Mucosa of descending colon (tissue), 3 donors: ENCODE measurements around the gene CYRIA. TPM values are rescaled to one million over a fixed set of nuclear protein-coding genes. Genes with fewer than 3 reads are reported as not detected.

ENCODE experiments used
- ATAC-seq: fragments of 200-7000 bp; cut with Tn5 transposase; one replicate; pipeline ENCODE4 v1.9.1; 2020; ENCODE audit warnings: mild to moderate bottlenecking, moderate library complexity
- DNase-seq, 3 donors: peaks; one replicate each; pipeline ENCODE4 v3.0.0-alpha.2; 2020
- H3K36me3 ChIP-seq: fragments of 200-600 bp; one replicate; pipeline ENCODE4 v1.8.0; 2021; ENCODE audit warnings: low read depth, mild to moderate bottlenecking
- H3K4me1 ChIP-seq: fragments of 200-600 bp; one replicate; pipeline ENCODE4 v1.8.0; 2021; ENCODE audit warnings: low read depth, mild to moderate bottlenecking
- H3K4me3 ChIP-seq: fragments of 200-600 bp; one replicate; pipeline ENCODE4 v1.8.0; 2021; ENCODE audit warnings: mild to moderate bottlenecking
- H3K9me3 ChIP-seq: fragments of 200-600 bp; one replicate; pipeline ENCODE4 v1.8.0; 2021; ENCODE audit warnings: mild to moderate bottlenecking
- intact Hi-C, 2 donors: fragments of 100-400 bp; cut with DNase I in 1 of 2; cut with micrococcal nuclease in 1 of 2; formaldehyde crosslinking; loops; one replicate each; pipeline versions ENCODE4 v1.11.0 to v1.11.1; 2022; cut with DNase I, micrococcal nuclease
- total RNA-seq, 3 donors: library from RNA; stranded (reverse); fragmentation: NEBNext Ultra II Directional in 2 of 3; extraction: Animal tissue kit (Norgen Biotek cat#: 25700) in 2 of 3; gene quantifications; one replicate each; pipeline versions ENCODE4 v1.2.1 to v1.2.4, GENCODE V29; 2021 to 2023
- TF ChIP-seq, protein P1 (sequence below): fragments of 200-600 bp; IDR thresholded peaks from one replicate; pipeline ENCODE4 v1.8.0; 2022; ENCODE audit warnings: antibody characterized with exemption, mild to moderate bottlenecking
- donor health status: DM: no; HTN: no; CAD: no; lungs with moderate emphysema.
- donor health status: DM: no; HTN: no; CAD: no.
- donor health status: DM: no; HTN: yes; CAD: no.

The CYRIA gene
- total RNA-seq, 3 donors from 2014 or later: 2.2 to 18.0 (median 3.5) TPM

DNA sequence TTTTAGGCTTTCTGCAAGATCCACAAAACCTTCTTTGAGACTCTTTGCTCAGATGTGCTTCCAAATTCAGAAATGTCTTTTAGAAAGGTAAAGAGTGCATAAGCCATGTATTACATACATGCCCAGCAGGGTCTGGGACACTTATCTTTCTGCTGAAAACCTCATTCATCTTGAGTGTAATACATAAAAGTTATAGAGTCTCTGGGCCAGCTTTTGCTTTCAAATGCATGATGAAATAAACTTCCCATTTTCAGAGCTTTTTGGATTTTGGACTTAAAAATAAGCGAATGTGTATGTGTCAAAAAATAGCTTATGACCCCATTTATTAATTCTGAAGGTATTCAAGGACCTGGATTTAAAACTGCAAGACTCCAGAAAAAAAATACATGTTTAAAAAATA is 8.0 kb downstream of the CYRIA start:
- Histone ChIP-seq H3K9me3 (no peaks in the 10 kb centered on the region), H3K36me3 (no peaks in the 10 kb centered on the region), H3K4me3 (no peak overlapping the region), H3K4me1 (no peaks in the 10 kb centered on the region)
- TF ChIP-seq, protein P1, sequence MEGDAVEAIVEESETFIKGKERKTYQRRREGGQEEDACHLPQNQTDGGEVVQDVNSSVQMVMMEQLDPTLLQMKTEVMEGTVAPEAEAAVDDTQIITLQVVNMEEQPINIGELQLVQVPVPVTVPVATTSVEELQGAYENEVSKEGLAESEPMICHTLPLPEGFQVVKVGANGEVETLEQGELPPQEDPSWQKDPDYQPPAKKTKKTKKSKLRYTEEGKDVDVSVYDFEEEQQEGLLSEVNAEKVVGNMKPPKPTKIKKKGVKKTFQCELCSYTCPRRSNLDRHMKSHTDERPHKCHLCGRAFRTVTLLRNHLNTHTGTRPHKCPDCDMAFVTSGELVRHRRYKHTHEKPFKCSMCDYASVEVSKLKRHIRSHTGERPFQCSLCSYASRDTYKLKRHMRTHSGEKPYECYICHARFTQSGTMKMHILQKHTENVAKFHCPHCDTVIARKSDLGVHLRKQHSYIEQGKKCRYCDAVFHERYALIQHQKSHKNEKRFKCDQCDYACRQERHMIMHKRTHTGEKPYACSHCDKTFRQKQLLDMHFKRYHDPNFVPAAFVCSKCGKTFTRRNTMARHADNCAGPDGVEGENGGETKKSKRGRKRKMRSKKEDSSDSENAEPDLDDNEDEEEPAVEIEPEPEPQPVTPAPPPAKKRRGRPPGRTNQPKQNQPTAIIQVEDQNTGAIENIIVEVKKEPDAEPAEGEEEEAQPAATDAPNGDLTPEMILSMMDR: no peak
- no peak for ATAC-seq
- intact Hi-C loops: no loop called here
- DNase-seq: no peak

DNA sequence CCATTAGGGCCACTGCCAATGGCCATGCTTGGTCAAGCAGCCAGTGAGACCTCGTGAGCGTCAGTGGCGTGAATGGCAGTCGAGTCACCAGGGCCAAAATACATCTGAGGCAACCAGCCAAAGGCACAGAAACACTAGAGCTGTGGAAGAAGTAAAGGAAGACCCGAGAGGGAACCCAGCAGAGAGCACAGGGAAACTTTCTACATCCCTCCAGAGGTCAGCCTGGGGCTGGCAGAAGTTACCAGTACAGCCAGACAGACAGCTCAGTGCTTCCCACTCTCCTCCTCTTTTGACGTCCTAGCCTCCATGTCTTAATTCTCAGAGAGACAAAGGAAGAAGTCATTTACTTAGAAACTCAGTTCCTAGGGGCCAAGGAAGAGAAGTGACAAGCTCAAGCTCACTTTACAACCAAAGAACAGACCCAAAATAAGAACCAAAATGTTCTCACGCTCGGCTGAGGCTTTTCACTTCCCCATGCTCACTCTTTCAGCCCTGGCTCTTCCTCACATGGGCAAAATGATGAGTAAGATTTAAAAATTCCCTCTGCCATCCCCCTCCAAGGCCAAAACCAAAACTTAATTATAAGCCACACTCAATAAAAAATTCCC is 8.7 kb downstream of the CYRIA start:
- TF ChIP-seq, protein P1: no peak
- ATAC-seq (peak; percentile 47), DNase-seq (peak in 2 of 3 donors; percentile 33 to 39)
- intact Hi-C loops: no loop called here
- no peak overlapping the region for H3K4me3 ChIP-seq
- no peaks in the 10 kb centered on the region for H3K9me3 ChIP-seq
- H3K4me1 ChIP-seq: peaks cover 3% of the 10 kb centered on the region
- no peaks in the 10 kb centered on the region for H3K36me3 ChIP-seq

DNA sequence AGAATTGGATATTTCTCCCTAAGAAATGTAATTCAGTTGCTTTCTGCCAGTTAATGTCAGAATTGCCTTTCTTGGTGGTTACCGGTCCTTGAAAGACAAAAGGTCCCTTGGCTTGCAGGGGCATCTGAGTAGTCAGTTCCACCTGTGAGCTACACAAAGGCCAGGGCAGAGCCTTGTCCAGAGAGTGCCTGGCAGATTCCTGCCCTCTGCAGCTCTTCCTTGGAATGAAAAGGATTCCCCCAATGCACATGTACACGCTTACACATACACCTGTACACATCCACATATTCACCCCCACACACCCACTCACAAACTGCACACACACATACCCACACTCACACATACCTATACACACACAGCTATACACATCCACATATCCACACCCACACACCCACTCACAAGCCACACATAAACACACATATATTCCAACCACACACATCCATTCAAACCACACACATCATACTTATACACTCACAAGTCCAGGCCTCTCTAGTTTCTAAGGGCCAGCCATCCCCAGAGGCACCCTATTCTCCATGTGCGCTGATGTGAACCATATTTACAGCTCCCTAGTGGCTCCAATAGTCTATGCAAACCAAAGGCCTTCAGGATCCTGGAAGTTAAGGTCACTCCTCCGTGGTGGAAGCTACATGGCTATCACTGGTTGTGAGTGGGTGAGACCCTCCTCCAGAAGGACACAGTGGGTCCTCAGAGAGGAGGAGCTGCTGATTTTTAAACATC is 9.6 kb downstream of the CYRIA start:
- no peaks in the 10 kb centered on the region for H3K9me3 ChIP-seq
- H3K4me3 ChIP-seq: no peak overlapping the region
- ATAC-seq (no peak), DNase-seq (no peak)
- TF ChIP-seq, protein P1: no peak
- intact Hi-C loops: no loop called here
- H3K36me3 ChIP-seq: no peaks in the 10 kb centered on the region
- H3K4me1 ChIP-seq: peaks cover 4% of the 10 kb centered on the region

DNA sequence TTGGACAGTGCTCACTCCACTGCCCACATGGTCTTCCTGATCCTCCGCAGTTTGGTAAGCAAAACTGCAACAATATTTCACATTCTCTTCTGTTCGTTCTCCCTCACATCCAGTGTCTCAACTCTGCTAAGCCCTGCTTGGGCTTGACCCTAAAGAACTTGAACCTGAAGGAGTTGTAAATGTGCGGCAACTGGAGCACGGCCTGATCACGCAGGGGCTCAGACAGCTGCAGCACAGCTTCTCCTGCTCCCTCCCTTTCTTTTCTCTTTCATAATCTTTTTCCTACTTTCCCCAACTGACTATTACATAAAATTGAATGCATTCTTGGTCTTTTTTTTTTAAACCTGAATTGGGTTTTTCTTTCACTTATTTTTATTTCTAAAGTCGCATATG is 10.2 kb downstream of the CYRIA start:
- no peak for DNase-seq
- TF ChIP-seq, protein P1: no peak
- no peak overlapping the region for H3K4me3 ChIP-seq
- intact Hi-C loops: no loop called here
- peaks cover 4% of the 10 kb centered on the region for H3K4me1 ChIP-seq
- no peaks in the 10 kb centered on the region for H3K9me3 ChIP-seq
- ATAC-seq: no peak
- no peaks in the 10 kb centered on the region for H3K36me3 ChIP-seq

DNA sequence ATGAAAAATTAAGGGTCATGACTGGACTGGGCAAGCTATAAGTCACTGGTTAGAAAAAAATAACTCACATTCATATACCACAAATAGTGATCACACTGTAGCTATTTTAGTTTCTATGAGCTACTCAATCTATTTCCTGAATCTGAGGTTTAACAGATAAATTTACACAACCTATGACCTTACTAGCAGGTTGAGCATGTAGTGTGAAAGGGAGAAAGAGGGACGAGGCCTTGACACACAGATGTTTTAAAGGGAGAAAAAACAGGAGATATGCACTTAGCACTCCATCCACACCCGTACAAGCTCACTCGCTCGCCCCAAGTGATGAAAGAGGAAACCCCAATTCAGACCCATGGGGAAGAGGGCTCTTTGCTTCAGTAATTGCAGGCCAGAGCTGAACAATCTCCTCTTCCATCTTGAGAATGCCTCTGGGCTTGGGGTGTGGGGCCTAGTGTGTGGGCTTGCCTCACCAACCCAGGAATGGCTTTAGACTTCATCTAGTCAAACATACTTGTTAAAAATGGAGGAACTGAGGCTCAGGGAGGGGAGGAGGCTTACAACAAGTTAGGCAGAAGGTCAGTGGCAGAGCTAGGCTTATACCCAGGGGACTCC is 10.7 kb downstream of the CYRIA start:
- ATAC-seq (no peak), DNase-seq (no peak)
- no peaks in the 10 kb centered on the region for H3K9me3 ChIP-seq
- intact Hi-C loops: no loop called here
- H3K4me1 ChIP-seq: peaks cover 4% of the 10 kb centered on the region
- no peaks in the 10 kb centered on the region for H3K36me3 ChIP-seq
- H3K4me3 ChIP-seq: no peak overlapping the region
- TF ChIP-seq, protein P1: no peak
